ENCODE data around the gene HOXB7. TPM values are rescaled to one million over a fixed set of nuclear protein-coding genes. Genes with fewer than 3 reads are reported as not detected.

The HOXB7 gene
- total and polyA plus RNA-seq, 2 of the 13 experiments (the other 11 are each of a cell fraction or from before 2014, with no cell fraction given): 0.04 TPM; not detected in 1

DNA sequence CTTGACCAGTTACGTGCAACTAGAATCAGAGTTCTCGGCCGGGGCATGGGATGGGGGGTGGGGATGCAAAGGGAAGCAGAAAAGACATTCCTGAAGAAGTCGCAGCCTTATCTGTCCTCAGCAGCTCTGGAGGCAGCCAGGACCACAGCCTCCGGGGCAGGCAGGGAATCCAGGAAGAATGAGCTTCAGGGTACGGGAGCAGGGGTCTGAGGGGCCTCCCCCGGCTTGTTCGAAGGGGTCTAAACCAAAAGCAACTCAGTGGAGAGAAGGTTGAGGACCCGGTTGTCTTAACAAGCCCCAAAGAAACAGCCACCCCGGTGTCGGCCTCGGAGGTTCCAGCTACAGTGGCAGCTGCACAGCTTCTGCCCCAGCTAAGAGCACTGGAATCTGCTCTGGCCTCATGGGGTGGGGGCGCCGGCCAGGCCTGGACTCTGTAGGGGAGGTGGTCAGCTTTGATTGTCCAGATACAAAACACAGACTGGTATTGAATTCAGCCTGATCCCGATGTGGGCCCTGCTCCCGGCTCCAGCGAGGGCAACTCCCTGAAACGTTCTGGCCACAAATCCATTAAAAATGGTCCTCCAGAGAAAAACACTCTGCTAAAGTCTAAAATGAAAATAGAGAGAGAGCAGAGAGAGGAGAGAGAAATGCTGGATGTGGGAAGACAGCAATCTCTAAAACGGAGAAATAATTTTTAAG, 40.3 kb downstream of the HOXB7 start:
- Histone ChIP-seq H3K4me1 (ENCODE audit: insufficient read depth, low read length) (no peaks in the 10 kb centered on the region), H3K27me3 (ENCODE audit: control insufficient read depth in 1 of 2, insufficient read depth in 2 of 2, low read length in 2 of 2) (peaks cover 24 to 97% of the 10 kb centered on the region in 2 experiments), H3K9ac (ENCODE audit: insufficient read depth, low read depth, low read length) (no peak overlapping the region), H3K4me2 (ENCODE audit: low read depth, low read length) (no peak overlapping the region), H3K36me3 (replicated peaks in 1 of 2; ENCODE audit: control insufficient read depth in 1 of 2, insufficient read depth in 2 of 2, low read length in 2 of 2) (no peaks in the 10 kb centered on the region), H3K9me3 (ENCODE audit: low read length) (no peaks in the 10 kb centered on the region), H3K27ac (ENCODE audit: extremely low read length, insufficient read depth, low read length) (no peak overlapping the region), H2AFZ (ENCODE audit: low read length) (no peak overlapping the region), H3K79me2 (ENCODE audit: insufficient read depth, low read length) (no peaks in the 10 kb centered on the region), H4K20me1 (ENCODE audit: insufficient read depth, low read length) (0 out of 2 replicates have a peak, but pooled peaks cover 4% of the 10 kb centered on the region), H3K4me3 (replicated peaks in 1 of 3; ENCODE audit: insufficient read depth in 1 of 3, low read depth in 2 of 3, low read length in 3 of 3) (no peak overlapping the region)
- POLR2A ChIA-PET: no interaction called here
- peak; percentile 53; the same call in 1 of the 2 replicates for TF ChIP-seq CBX2 (IDR thresholded peaks at IDR 0.05; ENCODE audit: low read depth, low read length)
- TF ChIP-seq CBX2 (CRISPR knock-in tag; IDR thresholded peaks at IDR 0.05; ENCODE audit: low read depth): no peak
- TF ChIP-seq, protein P1, sequence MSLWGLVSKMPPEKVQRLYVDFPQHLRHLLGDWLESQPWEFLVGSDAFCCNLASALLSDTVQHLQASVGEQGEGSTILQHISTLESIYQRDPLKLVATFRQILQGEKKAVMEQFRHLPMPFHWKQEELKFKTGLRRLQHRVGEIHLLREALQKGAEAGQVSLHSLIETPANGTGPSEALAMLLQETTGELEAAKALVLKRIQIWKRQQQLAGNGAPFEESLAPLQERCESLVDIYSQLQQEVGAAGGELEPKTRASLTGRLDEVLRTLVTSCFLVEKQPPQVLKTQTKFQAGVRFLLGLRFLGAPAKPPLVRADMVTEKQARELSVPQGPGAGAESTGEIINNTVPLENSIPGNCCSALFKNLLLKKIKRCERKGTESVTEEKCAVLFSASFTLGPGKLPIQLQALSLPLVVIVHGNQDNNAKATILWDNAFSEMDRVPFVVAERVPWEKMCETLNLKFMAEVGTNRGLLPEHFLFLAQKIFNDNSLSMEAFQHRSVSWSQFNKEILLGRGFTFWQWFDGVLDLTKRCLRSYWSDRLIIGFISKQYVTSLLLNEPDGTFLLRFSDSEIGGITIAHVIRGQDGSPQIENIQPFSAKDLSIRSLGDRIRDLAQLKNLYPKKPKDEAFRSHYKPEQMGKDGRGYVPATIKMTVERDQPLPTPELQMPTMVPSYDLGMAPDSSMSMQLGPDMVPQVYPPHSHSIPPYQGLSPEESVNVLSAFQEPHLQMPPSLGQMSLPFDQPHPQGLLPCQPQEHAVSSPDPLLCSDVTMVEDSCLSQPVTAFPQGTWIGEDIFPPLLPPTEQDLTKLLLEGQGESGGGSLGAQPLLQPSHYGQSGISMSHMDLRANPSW (CRISPR knock-in tag; IDR thresholded peaks at IDR 0.05; ENCODE audit: borderline replicate concordance): no peak
- no peak for TF ChIP-seq NAIF1 (CRISPR knock-in tag; IDR thresholded peaks at IDR 0.05; ENCODE audit: borderline replicate concordance)
- TF ChIP-seq ZNF75D (CRISPR knock-in tag; IDR thresholded peaks at IDR 0.05; ENCODE audit: borderline replicate concordance): no peak
- no peak for TF ChIP-seq FOXK2 (IDR thresholded peaks at IDR 0.05)
- peak; percentile 88 for TF ChIP-seq EZH2 (conservative IDR thresholded peaks at IDR 0.05; ENCODE audit: low read depth, low read length)
- no peak for TF ChIP-seq SSRP1 (CRISPR knock-in tag; IDR thresholded peaks at IDR 0.05)
- TF ChIP-seq, protein P2, sequence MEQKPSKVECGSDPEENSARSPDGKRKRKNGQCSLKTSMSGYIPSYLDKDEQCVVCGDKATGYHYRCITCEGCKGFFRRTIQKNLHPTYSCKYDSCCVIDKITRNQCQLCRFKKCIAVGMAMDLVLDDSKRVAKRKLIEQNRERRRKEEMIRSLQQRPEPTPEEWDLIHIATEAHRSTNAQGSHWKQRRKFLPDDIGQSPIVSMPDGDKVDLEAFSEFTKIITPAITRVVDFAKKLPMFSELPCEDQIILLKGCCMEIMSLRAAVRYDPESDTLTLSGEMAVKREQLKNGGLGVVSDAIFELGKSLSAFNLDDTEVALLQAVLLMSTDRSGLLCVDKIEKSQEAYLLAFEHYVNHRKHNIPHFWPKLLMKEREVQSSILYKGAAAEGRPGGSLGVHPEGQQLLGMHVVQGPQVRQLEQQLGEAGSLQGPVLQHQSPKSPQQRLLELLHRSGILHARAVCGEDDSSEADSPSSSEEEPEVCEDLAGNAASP (CRISPR knock-in tag; IDR thresholded peaks at IDR 0.05; ENCODE audit: borderline replicate concordance): no peak
- in situ Hi-C loops (cut with HindIII; ENCODE audit: extremely low pct_ligation_motif_present, low pct_unique_long_range_greater_than_20kb): no loop called here
- CTCF ChIA-PET (ENCODE audit: low intra/inter-chr PET ratio, low total read pairs): no interaction called here
- WGBS (ENCODE audit: low lambda C conversion rate): 10% methylated on average over 16 of the region's 19 CpGs
- no TSS peak for BruUV-seq (replicated peaks)
- ATAC-seq (0 out of 3 replicates have a peak, but pooled peaks have one; percentile 29), FAIRE-seq (no peak), DNase-seq (ENCODE audit: low spot score) (no peak)
- intact Hi-C loops (cut with micrococcal nuclease; ENCODE audit: unreplicated experiment): no loop called here

Measured in HepG2 (cell line).